GDM1 (cell line): ENCODE measurements around the gene MLN.

Experiments
- DNase-seq: peaks from one replicate; lab custom pipeline; 2025; lab: John Stamatoyannopoulos, UW

Gene MLN

DNA sequence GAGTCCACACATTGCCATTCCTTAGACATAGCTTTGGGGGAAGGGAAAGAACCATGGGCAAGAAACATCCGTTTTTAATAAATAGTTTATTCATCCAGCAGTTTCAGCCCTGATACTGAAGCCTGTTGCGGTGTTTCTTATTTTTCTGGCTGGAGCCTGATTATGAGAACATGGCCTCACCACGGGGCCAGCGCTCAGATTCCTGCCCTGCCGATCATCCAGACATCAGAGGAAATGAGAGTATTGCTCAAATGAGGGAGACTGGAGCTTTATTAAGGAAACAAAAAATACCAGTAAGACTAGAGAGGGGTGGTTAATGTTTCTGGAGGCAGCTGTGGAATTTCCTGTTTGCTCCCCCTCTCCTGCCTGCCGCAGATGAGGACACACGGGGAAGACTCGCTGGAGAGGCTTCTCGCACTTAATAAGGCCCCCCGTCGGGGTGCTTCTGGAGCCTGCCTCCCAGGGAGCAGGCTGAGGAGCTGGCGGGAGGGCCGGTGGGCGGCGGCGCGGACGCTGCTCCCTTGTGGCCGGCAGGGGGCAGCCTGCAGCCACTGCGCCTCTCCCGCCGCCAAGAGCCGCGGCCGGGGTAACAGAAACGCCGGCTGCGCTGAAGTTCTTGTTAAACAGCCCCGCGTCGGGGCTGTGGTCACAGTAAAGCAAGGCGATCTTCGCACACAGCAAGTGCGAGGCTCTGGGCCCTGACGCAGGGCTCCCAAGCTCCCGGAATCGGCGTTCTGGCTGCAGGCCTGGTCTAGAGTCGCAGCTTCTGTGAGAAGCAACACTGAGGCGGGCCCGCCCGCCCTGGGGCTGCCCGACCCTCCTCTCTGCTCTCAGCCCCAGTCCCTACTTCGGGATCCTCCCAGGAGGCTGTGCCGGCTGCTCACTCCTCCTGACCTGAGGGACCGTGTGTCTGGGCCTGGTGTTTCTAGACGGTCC is 32.4 kb downstream of the MLN start:
- no peak for DNase-seq

GRCh38 chr6:33770833-33771145 is 33.0 kb downstream of the MLN start:
- no peak for DNase-seq

GRCh38 chr6:33770124-33770832 is 33.5 kb downstream of the MLN start:
- DNase-seq = no peak

DNA sequence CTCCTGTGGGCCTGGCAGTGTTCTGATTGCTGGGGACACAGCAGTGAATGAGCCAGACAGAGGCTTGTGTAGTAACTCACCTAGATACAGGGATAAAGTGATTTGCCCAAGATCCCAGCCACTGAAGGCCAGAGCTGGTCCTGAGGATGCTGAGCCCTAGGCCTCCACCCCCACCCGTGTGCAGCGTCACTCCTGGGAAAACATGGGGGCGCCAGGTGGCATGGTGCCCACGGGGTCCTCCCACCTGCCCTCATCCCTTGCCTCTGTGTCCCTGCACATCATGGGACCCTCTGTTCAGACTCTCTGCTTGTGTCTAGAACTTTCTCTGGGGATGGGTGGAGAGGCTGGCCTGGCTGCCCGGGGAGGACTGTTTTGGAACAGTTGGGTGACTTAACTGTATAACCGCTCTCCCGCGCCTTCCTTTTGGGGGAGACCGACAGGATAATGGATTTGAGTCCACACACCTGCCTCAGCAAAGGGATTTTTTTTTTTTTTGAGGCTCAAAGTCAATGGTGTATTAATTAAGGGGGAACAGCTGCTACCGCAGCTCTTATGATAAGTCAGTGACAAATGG is 34.5 kb downstream of the MLN start:
- DNase-seq = no peak

- DNase-seq = peak; percentile 44
These were observed 35.1 kb downstream of the MLN start for GRCh38 chr6:33768644-33769120.

GRCh38 chr6:33766921-33767907 is 36.6 kb downstream of the MLN start:
- no peak for DNase-seq

DNA sequence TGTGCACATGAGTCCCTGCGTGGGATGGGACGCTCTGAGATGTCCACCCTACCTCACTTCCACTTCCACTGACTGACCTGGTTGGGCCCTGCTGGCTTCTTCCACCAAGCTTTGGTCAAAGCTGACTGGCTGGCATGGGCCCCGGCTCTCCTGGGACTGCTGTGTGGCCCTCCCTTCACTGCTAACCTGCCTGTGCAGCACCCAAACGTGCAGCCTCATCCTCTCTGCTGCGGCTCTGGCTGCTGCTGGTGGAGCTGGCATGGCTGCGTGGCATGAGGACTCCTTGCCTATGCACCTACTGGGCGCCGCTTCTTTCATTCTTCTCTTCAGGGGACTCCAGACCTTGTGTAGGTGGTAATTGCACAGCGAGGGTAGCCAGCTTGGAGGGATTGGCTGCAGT is 38.4 kb downstream of the MLN start:
- DNase-seq = no peak

DNA sequence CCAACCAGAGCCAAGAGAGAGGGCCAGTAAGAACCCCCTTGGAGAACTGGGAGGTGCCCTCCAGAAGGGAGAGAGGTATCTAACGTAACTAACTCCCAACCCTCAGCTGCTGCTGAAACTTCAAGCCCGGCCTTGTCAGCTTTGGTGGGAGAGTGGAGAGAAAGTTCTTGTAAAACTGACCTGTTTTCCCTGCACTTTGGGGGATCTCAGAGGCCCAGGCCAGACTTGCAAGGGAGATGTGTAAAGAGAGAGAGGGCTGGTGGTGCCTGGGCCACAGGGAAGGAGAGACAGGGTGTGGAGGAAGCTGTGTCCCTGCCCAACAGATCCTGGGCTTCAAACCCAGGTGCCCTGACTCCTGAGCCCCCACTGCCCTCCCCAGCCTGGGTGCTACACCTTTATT is 39.8 kb downstream of the MLN start:
- no peak for DNase-seq

DNA sequence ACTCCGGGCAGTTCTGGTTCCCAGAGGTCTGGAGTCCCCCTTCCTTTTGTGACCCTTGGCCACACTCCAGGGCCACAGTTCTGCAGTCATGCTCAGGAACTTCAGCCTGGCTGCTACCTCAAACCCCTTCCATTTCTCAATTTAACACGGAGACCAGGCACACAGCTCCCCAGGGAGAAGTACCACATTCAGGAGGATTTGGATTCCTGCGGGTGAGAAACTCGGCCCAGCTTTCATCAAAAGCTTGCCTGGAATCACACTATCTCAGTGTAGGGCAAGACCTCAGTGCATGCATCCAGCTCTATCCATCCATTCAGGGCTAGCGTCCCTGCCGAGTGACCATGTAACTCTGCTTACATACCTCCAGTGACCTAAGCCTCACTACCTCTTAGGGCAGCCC is 40.3 kb downstream of the MLN start:
- no peak for DNase-seq

- no peak for DNase-seq
These were observed 41.1 kb downstream of the MLN start for GRCh38 chr6:33762713-33763112.

- peak; percentile 54 for DNase-seq
These were observed 41.7 kb downstream of the MLN start for GRCh38 chr6:33761922-33762629.

- no peak for DNase-seq
These were observed 42.3 kb downstream of the MLN start for GRCh38 chr6:33761581-33761921.

DNA sequence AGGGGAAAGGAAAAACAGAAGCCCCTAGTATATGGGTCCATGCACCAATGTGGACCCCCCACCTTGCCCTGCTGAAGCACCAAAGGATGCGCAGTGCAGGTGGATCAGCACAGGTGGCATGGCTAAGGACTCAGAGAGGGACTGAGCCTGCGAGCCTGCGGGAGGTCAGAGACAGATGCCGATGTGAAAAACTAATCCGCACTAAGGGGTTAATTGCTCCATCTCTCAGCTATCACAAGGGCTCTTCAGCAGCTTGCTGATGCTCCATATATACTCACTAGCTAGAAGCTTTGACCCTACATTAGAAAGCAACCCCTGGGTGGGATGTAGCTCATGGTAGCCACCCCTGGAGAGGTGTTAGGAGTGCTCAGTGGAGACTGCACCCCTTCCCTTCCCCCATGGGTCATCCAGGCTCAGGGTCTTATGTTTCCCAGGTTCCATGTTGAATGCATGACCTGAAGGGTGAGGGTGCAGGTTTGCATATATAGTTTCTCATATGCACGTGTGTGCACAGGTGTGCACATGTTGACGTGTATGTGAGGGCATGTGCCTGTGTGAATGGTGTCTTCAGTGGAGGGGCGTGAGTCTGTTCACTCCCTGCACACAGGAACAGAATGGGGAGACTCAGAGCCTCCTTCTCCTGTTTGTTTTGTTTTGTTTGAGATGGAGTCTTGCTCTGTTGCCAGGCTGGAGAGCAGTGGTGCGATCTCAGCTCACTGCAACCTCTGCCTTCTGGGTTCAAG is 43.7 kb downstream of the MLN start:
- DNase-seq = no peak

DNA sequence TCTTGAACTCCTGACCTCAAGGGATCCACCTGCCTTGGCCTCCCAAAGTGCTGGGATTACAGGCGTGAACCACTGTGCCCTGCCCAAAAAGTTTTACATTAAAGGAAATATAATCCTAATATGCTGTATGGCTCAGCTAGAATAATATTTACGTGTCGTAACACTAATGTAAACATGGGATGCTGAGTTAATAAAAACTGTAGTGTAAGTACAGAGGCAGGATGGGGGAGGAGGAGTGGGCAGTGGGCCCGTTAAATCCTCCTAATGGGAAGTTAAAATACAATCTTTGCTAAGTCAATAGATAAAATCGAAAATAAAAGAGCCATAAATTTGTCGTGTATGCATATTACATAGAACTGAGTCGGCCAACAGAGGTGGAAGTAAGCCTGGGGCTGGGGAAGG is 45.0 kb downstream of the MLN start:
- no peak for DNase-seq

DNA sequence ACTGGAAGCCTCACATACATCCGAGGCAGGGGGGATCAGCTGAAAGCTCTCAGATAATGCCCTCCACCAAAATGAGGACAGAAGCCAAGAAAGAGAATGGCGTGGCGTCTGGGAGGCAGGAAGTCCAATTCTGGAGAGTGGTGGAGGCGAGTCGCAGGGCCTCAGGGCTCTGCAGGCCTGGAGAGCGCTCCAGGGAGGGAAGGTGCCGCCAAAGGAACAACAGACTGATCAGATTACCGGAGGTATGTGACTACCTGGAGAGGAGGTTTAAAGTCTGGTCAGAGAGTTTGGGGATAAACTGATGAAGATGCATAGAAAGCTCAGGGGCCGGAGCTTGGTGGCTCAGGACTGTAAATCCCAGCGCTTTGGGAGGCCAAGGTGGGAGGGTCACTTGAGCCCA is 45.9 kb downstream of the MLN start:
- DNase-seq = no peak

- no peak for DNase-seq
These were observed 46.7 kb downstream of the MLN start for GRCh38 chr6:33757113-33757512.

GRCh38 chr6:33756211-33756954 is 47.4 kb downstream of the MLN start:
- no peak for DNase-seq

GRCh38 chr6:33755070-33755869 is 48.5 kb downstream of the MLN start:
- DNase-seq = no peak

- DNase-seq = no peak
These were observed 49.6 kb downstream of the MLN start for GRCh38 chr6:33754222-33754621.
